Stomach (tissue), 4 donors: Measurements from ENCODE around the gene ELL2.

Experiments used
- CTCF ChIP-seq, 7 experiments: fragments of 450-650 bp in 4 of 7; fragments of 200-600 bp in 3 of 7; sonication (generic) in 3 of 7; IDR thresholded peaks; one replicate each; pipeline ENCODE4 v1.5.1; 2016 to 2019; ENCODE audit warnings: antibody characterized with exemption in 7 of 7, control low read depth in 2 of 7, mild to moderate bottlenecking in 1 of 7
- POLR2A ChIP-seq, 4 donors: fragments of 450-650 bp; IDR thresholded peaks; one replicate each; pipeline ENCODE4 v1.6.1; 2016; ENCODE audit warnings: antibody characterized with exemption in 4 of 4, control low read depth in 2 of 4, mild to moderate bottlenecking in 1 of 4, moderate library complexity in 1 of 4
- POLR2AphosphoS5 ChIP-seq, 3 donors: sonication (generic); formaldehyde crosslinking; IDR thresholded peaks; one replicate each; pipeline ENCODE4 v1.6.1; 2016; ENCODE audit warnings: antibody characterized with exemption in 3 of 3

- TF ChIP-seq POLR2A (IDR thresholded peaks at IDR 0.05) (no peak), CTCF (IDR thresholded peaks at IDR 0.05) (no peak), POLR2AphosphoS5 (IDR thresholded peaks at IDR 0.05) (no peak)
Measured at GRCh38 chr5:95909738-95910137, 51.9 kb downstream of the ELL2 start.
